GM19240 (cell line): Measurements from ENCODE around the gene FRYL.
"Not testable (repeated sequence)": the region's sequence is repeated elsewhere in the genome, so short reads cannot be mapped to it uniquely, and the experiment has no call there.

Source experiments
- DNase-seq: peaks from one replicate; pipeline ENCODE4 v3.0.0; 2011; ENCODE audit warnings: low spot score; ENCODE audit not compliant: insufficient read length

FRYL gene

GRCh38 chr4:48665555-48666186 is 114.4 kb downstream of the FRYL start:
- no peak for DNase-seq

- no peak for DNase-seq
These were observed 115.1 kb downstream of the FRYL start for GRCh38 chr4:48664938-48665337.

GRCh38 chr4:48661391-48661790 is 118.7 kb downstream of the FRYL start:
- no peak for DNase-seq

GRCh38 chr4:48660347-48660746 is 119.7 kb downstream of the FRYL start:
- DNase-seq = no peak

- no peak for DNase-seq
These were observed 125.9 kb downstream of the FRYL start for GRCh38 chr4:48654015-48654664.

- no peak for DNase-seq
These were observed 126.7 kb downstream of the FRYL start for GRCh38 chr4:48653217-48654014.

GRCh38 chr4:48651914-48652313 is 128.2 kb downstream of the FRYL start:
- no peak for DNase-seq

GRCh38 chr4:48649505-48649904 is 130.6 kb downstream of the FRYL start:
- no peak for DNase-seq

GRCh38 chr4:48645225-48645794 is 134.8 kb downstream of the FRYL start:
- DNase-seq = no peak

- no peak for DNase-seq
These were observed 137.4 kb downstream of the FRYL start for GRCh38 chr4:48642421-48643374.

- DNase-seq = no peak
These were observed 138.7 kb downstream of the FRYL start for GRCh38 chr4:48641401-48641800.

GRCh38 chr4:48640699-48641098 is 139.4 kb downstream of the FRYL start:
- no peak for DNase-seq

GRCh38 chr4:48640225-48640624 is 139.9 kb downstream of the FRYL start:
- DNase-seq = no peak

- no peak for DNase-seq
These were observed 140.3 kb downstream of the FRYL start for GRCh38 chr4:48639807-48640206.

- not testable (repeated sequence) for DNase-seq
These were observed 141.5 kb downstream of the FRYL start for GRCh38 chr4:48638586-48638985.

GRCh38 chr4:48636911-48637310 is 143.2 kb downstream of the FRYL start:
- DNase-seq = no peak

- DNase-seq = no peak
These were observed 144.1 kb downstream of the FRYL start for GRCh38 chr4:48635980-48636379.

GRCh38 chr4:48635310-48635709 is 144.8 kb downstream of the FRYL start:
- no peak for DNase-seq

- no peak for DNase-seq
These were observed 145.3 kb downstream of the FRYL start for GRCh38 chr4:48634688-48635308.

GRCh38 chr4:48633657-48634056 is 146.4 kb downstream of the FRYL start:
- no peak for DNase-seq

- no peak for DNase-seq
These were observed 150.6 kb downstream of the FRYL start for GRCh38 chr4:48629458-48629857.
